ENCODE data around the gene TRABD2B. TPM values are rescaled to one million over a fixed set of nuclear protein-coding genes. Genes with fewer than 3 reads are reported as not detected.

The TRABD2B gene
- polyA plus RNA-seq, 5 donors = 2.8 to 4.5 (median 3.2) TPM

DNA sequence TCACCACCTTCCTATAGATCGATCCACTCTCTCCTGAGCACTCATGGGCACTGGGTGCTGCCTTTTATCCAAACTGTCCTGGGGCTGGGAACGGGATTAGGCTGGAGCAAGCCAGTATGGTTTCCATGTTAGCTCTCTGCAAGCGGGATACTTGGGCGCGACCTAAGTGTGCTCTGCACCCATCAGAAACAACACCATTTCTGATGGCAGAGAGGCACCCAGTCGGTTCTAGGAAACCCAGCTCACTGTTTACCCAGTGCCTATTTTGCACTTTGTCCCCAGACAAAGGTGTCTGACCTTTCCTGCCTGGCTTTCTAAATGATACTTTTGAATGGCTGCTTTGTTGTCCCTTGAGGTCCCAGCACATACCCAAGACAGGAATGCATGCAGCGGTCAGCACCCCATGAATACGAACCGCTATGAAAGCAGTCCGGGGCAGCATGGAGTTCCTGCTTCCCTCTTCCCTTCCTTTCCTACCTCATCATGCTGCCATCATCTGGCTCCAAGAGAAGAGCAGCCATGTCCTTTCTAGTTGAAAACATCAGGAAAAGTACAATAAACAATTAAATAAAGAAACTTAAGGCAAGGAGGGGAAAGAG, 83.9 kb downstream of the TRABD2B start:
- DNase-seq = no peak

DNA sequence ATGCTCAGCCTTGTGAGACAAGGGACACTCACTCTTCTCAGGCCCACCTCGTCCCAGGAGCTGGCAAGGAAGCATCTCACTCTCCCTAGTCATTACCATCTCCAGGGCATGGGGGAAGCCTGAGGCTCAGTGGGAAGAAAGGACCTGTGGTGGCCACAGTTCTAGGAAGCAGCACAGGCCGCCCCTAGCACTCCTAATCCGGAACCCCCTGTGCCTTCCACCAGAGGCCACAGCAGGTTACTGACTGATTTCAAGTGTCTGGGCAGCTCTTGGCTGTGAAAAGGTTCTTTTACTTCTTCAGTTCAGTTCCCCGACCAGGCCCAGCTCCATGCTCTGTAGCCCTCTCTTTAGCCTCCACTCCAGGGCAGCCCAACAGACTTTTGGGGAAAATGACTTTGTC, 84.4 kb downstream of the TRABD2B start:
- DNase-seq = no peak

DNA sequence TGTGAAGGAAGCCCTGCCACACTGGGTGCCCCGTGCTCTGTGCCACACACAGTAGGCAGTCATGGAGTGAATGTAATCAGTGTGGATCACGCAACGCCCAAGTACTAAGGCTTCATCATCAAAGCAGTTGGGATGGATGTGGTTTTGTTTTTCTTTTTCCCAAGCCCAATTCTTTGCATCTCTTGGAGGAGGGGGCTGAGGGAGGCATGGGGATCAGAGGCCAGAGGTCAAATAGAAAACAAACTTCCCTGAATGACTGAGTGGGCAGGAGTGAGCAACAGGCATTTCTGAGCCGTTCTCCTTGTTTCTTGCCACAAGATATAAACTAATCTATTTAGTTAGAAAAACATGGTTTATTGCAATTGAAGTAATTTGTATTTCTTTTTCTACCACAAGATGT, 85.3 kb downstream of the TRABD2B start:
- no peak for DNase-seq

DNA sequence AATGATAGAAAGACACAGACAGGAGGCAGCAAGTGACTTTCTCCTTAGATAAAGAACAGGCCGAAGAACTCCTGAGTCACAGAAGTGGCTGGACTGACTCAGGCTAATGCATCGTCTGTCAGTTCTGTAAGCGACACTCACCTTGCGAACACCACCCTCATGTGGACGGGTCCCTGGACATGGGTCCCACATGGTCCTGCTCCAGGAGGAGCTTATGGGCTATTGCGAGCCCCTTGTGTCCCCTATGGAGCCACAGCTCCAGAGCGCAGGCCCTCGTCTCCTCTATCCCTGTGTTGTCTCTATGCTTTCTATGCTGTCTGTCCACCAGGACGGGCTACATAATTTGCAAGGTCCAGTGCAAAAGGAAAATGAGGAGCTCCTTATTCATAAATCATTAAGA, 85.8 kb downstream of the TRABD2B start:
- no peak for DNase-seq

DNA sequence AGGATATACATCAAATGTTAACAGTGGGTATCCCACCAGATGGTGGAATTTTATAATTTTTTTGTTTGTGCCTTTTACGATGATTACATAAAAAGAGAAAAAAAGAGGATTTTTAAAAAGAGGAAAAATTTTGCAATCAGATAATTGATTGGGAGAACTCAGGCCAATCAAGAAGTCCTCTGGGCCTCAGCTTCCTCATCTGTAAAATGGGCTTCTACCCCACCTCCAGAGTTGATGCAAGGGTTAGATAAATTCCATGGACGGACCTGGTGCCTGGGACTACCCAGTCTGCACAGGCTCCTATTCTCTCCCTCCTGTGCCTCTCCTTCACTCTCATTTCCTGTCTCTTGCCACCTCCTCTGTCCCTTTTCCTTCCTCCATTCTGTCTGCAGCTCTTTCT, 88.9 kb downstream of the TRABD2B start:
- no peak for DNase-seq

DNA sequence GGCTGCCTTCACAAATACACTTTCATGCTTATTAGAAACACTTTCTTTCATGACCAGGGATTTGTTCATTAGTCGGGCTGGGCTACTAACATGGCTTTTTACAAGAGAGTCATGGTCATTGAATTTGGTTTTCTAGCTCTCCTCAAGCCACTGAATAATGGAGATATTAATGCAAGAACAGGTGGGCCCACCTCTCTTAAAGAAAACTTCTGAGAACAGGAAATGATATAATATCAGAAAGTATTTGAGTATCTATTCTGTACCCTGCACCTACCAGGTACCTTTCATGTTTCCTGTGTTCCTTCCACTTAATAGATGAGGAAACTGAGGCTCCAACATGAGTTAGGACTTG, 90.0 kb downstream of the TRABD2B start:
- DNase-seq = no peak

DNA sequence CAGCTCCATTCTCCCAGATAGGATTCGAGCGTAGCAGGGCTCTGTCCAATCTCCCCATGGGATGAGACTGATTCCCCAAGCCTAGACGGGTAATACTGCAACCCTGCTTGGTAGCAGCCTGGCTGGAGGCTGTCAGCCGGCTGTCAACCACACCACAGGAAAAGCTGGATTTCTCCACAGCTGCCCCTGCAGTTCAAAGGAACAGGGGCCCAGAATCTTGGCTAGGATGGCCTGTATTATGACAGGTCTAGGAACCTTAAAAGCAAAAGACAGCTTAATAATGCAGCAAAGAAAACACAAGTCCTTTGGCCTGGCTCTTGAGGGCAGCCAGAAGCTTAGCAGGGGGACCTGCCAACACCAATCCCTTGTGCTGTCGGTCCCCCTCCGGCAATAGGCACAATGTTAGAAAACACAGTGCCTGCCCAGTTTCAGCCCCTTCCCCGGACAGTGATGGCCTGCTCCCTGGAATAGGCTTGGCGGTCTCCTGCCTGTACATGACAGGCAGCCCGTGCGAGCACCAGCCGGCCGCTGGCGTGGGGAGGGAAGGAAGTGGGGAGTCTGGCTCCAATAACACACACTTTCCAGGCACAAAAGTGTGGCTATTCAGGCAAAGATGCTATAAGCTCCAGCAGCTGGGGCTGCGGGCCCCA, 90.5 kb downstream of the TRABD2B start:
- no peak for DNase-seq

DNA sequence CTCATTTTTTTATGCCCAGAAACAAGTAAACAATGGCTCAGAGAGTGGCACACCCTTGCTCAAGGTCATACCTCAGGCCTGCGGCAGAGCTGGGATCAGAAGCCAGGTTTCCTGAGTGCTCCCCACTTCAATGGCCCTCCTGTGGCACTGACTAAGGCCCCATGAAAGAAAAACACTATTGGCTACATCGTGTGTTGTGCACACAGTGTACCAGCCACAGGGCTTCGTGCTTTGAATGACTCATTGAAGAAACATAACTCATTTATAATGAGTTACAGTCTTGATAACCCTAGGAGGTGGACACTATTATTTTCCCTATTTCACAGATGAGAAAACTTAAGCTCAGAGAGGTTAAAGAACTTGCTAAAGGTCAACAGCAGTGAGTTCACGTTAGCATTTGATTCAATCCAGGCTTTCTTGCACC, 91.2 kb downstream of the TRABD2B start:
- DNase-seq = no peak

DNA sequence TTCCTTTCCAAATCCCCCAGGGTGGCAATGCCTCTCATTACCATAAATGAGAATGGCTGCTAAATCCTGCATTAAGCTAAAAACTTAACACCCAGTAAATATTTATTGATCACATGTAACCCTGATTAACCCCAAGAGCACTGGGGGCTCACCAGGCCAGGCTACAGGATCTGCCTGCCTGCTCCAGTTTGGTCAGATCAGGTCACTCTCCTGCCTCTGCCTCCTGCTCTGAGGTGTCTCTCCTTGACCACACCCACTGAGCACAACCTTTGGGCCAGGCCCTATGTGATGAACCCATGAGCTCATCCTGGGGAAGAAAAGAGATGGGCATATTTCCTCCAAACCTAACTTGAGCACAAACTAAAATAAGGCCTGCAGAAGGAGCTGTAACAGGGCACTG, 93.5 kb downstream of the TRABD2B start:
- DNase-seq = no peak

DNA sequence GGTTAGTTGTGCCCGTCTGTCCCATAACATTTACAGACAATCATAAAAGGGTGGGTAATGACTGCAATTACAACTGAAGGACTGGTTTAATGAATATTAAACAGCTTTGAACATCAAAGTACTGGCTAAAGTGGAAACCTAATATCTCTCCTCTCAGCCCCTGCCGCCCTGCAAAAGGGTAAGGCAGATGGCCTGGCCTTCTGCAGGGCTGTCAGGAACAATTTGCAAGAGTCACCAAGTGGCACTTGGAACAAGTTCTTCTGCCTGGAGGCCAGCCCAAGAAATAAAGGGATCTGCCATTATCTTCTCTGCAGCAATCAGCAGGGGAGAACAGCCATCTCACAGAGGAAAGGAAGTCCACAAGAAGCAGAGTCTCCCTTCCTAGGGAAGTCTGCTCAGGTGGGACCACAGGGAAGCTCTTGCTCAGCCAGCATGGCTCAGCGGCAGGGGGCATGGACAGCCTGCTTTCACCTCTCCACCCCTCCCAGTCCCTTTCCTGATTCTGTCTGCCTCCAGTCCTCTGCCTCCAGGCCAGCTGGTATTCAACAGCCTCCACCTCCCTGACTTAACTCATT, 96.1 kb downstream of the TRABD2B start:
- DNase-seq = no peak

DNA sequence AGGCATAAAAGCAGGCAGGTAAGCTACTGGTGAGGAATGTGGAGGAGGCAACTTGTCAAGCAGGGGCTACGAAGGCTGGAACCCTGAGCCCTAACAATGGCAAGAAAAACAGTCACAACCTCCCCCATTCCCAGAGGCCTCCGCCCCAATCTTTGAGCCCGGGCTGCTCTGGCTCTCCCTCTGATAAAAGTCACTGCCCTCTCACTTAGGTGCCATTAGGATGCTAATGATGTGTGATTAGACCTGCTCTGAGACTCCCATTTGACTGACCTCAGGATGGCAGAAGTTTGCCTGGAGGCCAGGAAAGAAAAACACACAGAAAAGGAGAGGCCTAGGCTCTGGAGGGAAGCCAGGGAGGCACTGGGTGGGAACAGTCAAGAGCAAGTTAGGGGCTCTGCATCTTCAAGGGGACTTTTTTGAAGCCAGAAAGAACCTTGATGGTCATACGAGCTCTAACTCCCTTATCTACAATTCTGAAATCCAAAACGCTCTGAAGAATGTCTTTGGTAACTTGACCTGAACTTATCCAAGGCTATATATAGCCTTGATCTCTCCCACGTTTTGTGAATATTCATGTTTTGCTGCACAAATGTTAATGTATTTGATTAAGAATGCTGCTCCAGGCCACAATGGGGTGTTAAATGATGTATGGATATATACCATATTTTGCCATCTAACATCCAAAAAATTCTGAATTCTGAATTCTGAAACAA, 98.9 kb downstream of the TRABD2B start:
- no peak for DNase-seq

DNA sequence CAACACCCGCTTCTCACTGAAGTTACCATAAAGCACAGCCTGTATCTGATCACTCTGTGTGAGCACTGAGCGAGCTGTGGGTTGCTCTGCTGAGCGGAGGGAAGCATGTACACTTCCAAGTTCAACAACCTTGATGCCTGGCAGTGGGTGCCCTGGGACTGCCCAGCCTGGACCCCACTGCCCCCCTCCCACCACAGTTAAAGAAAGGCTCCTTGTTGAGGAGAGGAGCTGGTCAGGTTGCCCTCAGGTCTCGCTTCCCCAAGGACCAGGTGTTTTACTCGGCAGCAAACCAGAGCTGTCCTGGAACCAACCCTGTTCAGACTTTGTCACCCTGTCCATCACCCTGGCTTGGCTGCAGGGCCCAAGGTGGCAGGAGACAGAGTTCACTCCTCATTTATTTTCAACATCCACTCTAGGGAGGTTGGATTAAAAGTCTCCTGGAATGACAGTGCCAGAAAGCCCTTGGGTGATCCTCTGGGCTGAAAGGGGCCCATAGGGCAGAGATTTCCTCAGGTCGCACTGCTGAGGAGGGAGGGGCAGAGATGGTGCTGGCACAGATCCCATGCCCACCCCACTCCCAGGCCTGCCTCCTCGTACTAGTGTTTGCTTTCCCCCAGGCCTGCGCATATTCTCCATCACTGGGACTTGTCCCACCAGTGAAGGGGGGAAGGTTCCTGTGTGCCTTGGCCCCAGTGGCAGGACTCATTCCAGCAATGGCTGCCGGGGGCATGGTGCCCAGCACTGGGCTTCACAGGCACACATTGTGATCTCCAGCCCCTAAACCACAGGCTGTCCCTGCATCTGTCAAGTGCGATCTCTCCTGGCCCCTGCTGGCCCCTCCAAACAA, 101.7 kb downstream of the TRABD2B start:
- no peak for DNase-seq

DNA sequence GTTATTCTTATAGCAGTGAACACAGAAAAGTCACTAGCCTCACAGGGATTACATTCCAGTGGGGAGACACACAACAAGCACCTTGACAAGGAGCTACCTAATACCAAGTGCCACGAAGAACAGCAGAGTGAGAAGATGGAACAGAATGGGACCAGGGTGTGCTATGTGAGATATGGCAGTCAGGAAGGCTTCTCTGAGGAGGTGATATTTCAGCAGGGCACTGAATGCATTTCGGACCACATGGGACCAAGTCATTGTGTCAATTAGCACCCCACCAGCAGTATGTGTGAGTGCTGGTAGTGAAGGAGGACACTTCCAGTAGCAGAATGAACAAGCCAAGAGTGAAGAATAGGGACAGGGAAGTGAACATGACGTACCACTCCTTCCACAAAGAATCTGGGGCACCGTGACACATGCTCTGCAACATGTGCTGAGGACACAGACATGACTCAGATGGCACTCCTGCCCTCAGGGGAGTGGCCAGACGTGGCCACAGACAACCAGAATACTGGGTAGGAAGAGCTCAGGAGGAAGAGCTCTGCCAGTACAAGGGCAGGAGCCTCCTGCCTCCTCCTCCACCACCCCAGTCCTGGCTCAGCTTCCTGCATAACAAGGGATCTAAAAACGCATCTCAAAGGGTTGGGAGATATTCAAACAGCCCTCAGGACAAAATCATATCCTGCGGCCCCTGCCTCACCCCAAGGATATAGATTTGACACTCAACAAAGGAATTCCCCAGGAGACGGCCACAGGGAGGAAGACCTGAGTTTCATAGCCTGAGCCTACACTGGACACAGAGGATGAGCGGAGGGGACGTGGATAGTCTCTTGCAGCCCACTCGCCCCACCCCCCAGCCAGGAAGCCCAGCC, 102.5 kb downstream of the TRABD2B start:
- no peak for DNase-seq

DNA sequence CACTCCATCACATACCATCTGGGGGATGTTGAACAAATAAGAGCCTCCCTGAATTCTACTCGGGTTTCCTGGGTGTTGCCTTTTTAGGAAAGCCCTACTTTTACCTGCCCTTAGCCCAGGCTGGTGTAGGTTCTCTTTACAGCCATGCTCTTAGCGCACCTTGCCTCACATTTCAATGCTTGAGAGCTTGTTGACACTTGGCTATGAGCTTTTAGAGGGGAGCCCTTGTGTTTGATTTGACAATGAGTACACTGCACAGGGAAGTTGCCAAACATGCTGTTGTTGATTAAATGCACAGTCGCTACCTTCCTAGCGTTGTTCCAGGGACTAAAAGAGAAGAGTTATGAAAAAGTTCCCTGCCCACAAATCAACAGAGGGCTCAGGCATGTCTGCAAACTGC, 103.8 kb downstream of the TRABD2B start:
- no peak for DNase-seq

DNA sequence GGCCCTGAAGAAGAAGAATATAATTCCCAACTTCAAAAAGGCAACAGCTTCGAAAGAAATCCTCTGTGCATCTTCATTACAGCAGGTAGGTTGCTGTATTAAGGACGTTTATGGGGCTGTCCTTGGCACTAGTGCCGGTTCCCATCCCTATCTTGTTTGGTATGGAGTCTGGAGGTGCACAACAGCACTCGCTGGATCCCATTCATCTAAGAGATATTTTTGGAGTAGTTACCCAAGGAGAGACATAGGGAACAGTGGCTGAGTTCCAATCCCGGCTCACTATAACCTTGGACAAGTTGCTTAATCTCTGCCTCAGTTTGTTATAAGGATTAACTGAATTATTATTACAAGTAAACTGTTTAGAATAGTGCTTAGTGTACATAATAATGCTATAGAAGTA, 106.4 kb downstream of the TRABD2B start:
- no peak for DNase-seq

DNA sequence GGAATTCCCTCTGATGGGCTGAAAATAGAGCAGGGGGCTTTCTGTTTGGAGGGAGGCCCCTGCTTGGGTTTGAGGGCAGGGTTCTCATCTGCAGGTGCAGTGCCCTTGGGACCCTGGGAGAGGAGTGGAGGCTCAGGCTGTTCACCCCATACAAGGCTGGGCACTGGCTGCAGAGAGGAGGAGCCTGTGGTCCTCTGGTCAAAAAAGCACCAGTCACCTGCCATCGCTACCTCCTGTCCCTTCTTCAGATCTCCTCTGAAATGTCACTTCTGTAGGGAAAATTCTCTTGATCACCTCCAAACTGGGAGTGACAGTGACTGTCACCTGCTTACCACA, 108.9 kb downstream of the TRABD2B start:
- no peak for DNase-seq

DNA sequence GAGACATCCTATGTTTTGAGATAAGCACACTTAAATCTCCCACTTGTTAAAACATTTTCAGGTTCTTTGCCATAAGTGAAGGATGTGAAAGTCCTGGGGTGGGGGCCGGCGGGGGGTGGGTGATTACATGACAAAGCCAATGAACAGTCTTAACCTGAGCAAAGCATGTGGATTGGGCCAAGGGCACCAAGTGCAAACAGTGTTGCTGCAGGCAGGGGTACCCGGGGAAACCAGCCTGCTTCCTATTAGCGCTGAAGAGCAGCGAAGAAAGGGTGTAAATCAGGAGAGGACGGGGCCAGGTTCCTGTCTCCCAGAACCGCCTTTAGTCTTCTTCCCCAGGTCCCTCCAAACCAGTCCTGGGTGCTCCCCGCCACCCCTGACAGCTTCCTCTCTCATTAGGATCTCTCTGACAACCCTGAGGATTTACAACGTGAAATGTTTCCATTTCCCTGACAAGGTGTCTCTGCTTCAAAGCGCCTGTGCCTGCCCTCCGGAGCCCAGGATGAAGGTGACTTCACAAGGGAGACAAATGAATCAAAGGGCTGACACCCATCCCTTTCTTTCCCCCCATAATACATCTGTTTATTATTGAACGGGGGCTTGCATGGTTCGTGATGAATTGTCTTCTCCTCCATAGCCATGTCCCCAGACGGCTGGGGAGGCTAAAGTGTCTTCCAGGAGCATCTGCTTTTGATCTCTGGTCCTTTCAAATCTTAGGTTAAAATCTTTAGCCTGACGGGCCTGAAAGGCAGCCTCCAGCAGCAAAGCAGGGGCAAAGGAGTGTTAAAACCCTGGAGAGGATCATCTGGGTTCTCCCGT, 109.5 kb downstream of the TRABD2B start:
- no peak for DNase-seq

DNA sequence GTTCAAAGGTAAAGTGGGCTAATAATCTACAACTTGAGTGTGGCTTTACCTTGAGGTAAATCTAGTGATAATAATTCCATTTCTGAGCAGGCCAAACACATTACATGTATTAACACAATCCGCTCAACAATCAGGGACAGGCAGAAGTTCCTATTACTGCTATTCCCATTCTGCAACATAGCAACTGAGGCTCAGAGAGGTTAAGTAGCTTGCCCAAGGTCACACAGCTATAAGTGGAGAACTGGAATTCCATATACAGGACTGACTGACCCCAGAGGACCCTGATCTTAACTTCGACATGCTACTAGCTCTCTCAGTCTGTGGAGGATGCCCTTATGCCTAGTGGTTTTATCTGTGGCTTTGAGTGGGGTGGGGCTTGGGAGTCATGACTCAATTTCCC, 110.1 kb downstream of the TRABD2B start:
- DNase-seq = no peak

DNA sequence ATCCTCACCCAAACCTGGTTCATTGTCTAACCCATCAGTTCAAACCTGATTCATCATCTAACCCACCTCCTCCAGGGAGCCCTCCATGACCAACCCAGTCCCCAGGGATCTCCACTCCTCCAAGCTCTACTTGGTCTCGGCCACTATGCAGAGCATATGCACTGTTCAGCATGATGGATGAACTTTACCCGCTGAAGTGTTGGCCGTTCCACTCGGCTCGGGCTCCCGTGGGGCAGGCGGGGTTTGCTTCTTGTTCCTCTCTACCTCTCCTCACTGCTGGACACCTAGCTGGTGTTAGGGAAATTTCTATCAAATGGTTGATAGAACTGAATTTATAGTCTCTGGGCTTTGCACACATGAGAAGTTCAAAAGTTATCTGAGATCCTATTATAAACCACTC, 111.0 kb downstream of the TRABD2B start:
- no peak for DNase-seq

DNA sequence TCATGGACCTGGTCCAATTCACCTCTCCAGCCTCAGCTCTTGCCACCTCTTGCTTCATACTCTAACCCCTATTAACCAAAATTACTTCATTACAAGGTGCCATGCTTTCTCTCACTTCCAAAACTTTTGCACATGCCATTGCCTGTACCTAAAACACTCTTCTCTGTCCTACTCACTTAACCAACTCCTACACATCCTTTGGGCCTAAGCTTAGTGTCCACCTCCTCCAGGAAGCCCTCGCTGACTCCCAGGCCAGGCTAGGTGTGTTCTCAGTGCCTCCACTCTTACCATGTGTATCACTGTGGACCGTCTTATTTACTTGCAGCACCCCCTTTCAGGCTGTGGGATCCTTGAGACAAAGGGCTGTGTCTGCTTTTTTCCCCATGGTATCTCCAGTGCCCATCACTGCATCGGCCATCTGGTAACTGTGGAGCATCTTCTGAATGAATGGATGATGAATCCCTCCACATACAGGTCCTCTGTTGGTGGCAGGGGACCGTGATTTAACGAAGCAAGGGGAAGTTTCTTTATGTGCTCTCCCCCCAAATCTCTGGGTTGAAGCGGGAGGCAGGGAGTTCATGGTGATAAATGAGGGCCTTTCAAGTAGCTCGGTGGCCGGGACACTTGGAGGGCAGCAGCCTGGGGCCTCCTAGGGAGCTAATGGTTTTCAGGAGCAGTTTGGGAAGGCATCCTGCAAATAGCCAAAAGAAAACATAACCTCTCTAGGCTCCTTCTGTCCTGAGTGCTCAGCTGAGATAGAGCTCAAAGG, 111.9 kb downstream of the TRABD2B start:
- no peak for DNase-seq

All from right lung (tissue), 5 donors.